BE2C (cell line): ENCODE data around the gene CHD5.

Experiments
- DNase-seq: peaks from one replicate; pipeline ENCODE4 v3.0.0-alpha.2; 2020
- H3K27me3 ChIP-seq: fragments of 250-450 bp; sonication (Bioruptor Pico); 2 replicates; pipeline ENCODE4 v1.5.1; 2020; ENCODE audit warnings: mild to moderate bottlenecking
- H3K36me3 ChIP-seq: fragments of 250-450 bp; sonication (Bioruptor Pico); 2 replicates; pipeline ENCODE4 v1.5.1; 2020; ENCODE audit warnings: mild to moderate bottlenecking
- H3K4me1 ChIP-seq: fragments of 250-450 bp; sonication (Bioruptor Pico); 2 replicates; pipeline ENCODE4 v1.5.1; 2020
- H3K4me3 ChIP-seq: 2 replicates; pipeline ENCODE4 v1.5.1; 2011; ENCODE audit warnings: low read depth, low read length
- H3K9me3 ChIP-seq: fragments of 250-450 bp; sonication (Bioruptor Pico); 2 replicates; pipeline ENCODE4 v1.5.1; 2020
- TF ChIP-seq, protein P1 (sequence below): IDR thresholded peaks from 2 replicates; pipeline ENCODE4 v1.5.1; 2012; ENCODE audit warnings: mild to moderate bottlenecking, low read depth, low read length

The CHD5 gene

DNA sequence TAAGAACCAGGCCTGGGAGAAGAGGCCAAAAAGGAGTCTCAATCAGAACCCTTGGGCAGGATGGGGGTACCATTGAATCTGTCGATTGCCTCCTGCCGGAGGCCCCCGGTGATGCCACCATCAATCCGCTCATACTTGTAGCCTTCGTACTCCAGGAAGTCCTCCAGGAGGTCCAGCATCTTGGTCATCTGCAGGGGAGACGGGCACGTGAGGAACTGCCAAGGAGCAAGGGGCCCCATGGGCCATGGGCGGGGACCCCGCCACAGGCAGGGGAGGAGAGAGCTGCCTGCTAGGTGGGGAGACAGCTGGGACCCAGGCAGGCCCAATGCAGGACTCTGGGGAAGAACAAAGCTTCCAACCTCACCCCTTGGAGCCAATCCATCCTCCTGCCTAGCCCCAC is 48.6 kb downstream of the CHD5 start:
- TF ChIP-seq, protein P1, sequence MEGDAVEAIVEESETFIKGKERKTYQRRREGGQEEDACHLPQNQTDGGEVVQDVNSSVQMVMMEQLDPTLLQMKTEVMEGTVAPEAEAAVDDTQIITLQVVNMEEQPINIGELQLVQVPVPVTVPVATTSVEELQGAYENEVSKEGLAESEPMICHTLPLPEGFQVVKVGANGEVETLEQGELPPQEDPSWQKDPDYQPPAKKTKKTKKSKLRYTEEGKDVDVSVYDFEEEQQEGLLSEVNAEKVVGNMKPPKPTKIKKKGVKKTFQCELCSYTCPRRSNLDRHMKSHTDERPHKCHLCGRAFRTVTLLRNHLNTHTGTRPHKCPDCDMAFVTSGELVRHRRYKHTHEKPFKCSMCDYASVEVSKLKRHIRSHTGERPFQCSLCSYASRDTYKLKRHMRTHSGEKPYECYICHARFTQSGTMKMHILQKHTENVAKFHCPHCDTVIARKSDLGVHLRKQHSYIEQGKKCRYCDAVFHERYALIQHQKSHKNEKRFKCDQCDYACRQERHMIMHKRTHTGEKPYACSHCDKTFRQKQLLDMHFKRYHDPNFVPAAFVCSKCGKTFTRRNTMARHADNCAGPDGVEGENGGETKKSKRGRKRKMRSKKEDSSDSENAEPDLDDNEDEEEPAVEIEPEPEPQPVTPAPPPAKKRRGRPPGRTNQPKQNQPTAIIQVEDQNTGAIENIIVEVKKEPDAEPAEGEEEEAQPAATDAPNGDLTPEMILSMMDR: no peak
- Histone ChIP-seq H3K9me3 (no peaks in the 10 kb centered on the region), H3K4me1 (no peaks in the 10 kb centered on the region), H3K36me3 (no peaks in the 10 kb centered on the region), H3K27me3 (no peaks in the 10 kb centered on the region), H3K4me3 (no peak overlapping the region)
- no peak for DNase-seq

DNA sequence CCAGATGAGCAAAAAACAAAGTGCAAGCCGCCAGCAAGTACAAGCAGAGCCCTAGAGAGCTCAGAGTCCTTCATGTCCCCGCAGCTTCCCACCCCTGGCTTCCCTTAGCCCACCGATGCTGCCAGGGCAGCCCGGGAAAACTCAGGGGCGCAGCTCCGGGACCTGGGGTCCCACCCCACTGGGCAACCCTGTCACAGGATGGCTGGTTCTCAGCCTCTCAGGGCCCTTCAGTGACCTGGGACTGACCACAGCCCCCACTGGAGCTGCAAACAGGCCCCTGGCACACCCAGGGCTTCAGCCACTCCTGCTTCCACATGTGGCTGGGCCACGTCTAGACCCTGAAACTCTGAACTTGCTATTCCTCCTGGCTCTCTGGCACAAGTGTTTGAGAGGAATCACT is 49.5 kb downstream of the CHD5 start:
- Histone ChIP-seq H3K27me3 (no peaks in the 10 kb centered on the region), H3K4me1 (no peaks in the 10 kb centered on the region), H3K4me3 (no peak overlapping the region), H3K9me3 (no peaks in the 10 kb centered on the region), H3K36me3 (no peaks in the 10 kb centered on the region)
- TF ChIP-seq, protein P1: no peak
- DNase-seq: no peak

DNA sequence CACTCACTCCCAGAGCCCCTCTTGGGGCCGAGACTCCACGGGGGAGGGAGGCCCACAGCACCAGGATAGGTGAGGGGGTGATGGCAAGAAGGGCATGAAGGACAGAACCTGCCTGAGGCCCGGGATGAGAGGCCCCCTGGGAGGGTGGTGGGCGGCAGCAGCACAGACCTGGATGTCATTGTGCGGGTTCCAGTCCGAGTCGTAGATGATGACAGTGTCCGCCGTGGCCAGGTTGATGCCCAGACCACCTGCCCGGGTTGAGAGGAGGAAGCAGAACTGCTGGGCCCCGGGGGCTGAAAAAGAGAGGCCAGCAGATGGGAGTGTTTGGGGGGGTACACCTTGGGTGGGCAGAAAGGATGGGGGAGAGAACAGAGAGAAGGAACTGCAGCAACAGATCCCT is 50.1 kb downstream of the CHD5 start:
- Histone ChIP-seq H3K4me3 (no peak overlapping the region), H3K36me3 (no peaks in the 10 kb centered on the region), H3K4me1 (no peaks in the 10 kb centered on the region), H3K27me3 (no peaks in the 10 kb centered on the region), H3K9me3 (no peaks in the 10 kb centered on the region)
- DNase-seq: no peak
- TF ChIP-seq, protein P1: no peak

DNA sequence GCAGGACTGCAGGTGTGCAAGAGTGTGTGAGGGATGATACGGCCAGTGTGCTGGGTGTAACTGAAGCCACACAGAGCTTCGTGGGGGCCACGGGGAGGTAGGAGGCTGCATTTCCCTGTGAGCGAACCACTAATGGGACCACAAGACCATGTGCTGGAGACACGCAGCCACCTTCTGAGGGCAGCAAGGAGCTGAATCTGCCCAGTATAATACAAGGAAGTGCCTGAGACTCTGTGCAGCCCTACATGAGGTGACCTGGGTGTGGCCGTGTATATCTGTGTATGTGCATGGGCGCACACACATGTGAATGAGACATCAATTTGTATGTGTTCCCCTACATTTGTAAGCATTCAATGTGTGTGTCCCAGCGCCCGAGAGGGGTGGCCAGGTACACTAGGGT is 50.8 kb downstream of the CHD5 start:
- Histone ChIP-seq H3K9me3 (no peaks in the 10 kb centered on the region), H3K36me3 (no peaks in the 10 kb centered on the region), H3K27me3 (no peaks in the 10 kb centered on the region), H3K4me1 (no peaks in the 10 kb centered on the region), H3K4me3 (no peak overlapping the region)
- no peak for DNase-seq
- TF ChIP-seq, protein P1: no peak

DNA sequence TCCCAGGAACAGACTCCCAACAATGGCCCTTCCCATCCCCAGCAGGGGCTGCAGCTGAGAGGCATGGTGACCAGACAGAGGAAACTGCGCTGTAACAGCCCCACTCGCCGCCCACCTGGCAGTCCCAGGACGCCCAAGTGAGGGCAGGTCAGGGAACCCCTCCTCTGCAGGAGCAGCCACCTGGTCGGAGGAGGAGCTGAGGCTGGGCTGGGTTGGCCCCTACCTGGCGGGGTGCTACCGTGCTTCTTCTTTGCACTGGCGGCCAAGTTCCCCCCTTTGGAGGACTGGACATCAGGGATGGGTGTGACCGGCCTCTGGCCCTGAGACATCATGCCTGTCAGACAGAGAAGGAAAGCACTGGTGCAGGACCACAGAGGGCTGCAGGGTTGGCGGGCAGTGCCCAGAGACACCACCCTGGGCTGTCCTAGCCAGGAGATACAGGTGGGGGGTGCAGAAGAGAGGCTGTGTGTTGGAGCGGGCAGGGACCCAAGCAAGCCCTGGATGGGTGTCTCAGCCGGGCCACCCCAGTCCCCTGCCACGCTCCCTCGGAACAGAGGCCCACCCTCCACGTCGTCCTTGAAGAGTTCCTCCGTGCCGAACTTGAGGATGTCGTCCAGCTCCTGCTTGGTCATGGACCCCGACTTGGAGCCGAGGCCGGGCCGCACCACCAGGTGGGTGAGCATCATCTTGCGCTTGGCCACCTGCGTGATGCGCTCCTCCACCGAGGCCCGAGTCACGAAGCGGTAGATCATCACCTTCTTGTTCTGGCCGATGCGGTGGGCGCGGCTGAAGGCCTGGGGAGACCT is 51.6 kb downstream of the CHD5 start:
- no peak for DNase-seq
- no peaks in the 10 kb centered on the region for H3K27me3 ChIP-seq
- H3K4me1 ChIP-seq: no peaks in the 10 kb centered on the region
- TF ChIP-seq, protein P1: no peak
- no peaks in the 10 kb centered on the region for H3K36me3 ChIP-seq
- no peaks in the 10 kb centered on the region for H3K9me3 ChIP-seq
- no peak overlapping the region for H3K4me3 ChIP-seq

DNA sequence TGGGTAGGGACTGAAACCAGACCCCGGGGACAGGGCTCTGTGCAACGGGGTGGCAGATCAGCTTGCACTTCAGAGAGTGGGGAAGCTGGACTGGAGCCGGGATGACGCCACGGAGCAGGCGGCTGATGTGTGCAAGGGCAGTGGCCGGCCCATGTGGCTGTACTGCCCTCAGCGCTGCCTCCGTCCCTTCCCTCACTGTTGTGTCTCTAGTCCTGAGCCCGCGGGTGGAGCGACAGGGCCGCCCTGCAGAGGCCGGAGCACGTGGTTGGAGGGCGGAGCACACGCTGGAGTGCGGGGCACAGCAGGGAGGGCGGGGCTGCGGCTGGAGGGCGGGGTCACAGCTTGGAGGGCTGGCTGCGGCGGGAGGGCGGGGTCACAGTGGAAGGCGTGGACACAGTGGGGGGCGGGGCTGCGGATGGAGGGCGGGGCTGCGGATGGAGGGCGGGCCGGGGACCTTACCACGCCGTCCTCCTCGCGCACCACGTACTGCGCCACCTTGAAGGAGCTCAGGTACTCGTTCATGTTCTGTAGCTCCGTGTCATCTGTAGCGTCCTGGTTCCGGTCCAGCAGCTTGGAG is 52.4 kb downstream of the CHD5 start:
- H3K4me3 ChIP-seq: no peak overlapping the region
- DNase-seq: peak; percentile 92
- TF ChIP-seq, protein P1: no peak

More for the DNA sequence above, 52.4 kb downstream of the CHD5 start:
- Histone ChIP-seq H3K36me3 (no peaks in the 10 kb centered on the region), H3K9me3 (no peaks in the 10 kb centered on the region), H3K4me1 (no peaks in the 10 kb centered on the region), H3K27me3 (no peaks in the 10 kb centered on the region)
